Muscle of leg (tissue), 11 donors: ENCODE measurements around the gene HIVEP3. TPM values are rescaled to one million over a fixed set of nuclear protein-coding genes. Genes with fewer than 3 reads are reported as not detected.
A peak's percentile ranks its signal among the peaks of the same experiment; 100 is the strongest.

Source experiments
- DNase-seq: peaks from one replicate; pipeline ENCODE4 v3.0.0; 2013
- H3K27ac ChIP-seq: one replicate; pipeline ENCODE4 v1.5.1; 2013; ENCODE audit warnings: mild to moderate bottlenecking, low read length, control low read depth
- H3K27me3 ChIP-seq: one replicate; pipeline ENCODE4 v1.6.1; 2013; ENCODE audit warnings: low read length; ENCODE audit not compliant: control insufficient read depth, insufficient read depth
- H3K36me3 ChIP-seq: one replicate; pipeline ENCODE4 v1.6.1; 2013; ENCODE audit warnings: low read length; ENCODE audit not compliant: control insufficient read depth, insufficient read depth
- H3K4me1 ChIP-seq: one replicate; pipeline ENCODE4 v1.6.1; 2013; ENCODE audit warnings: low read length; ENCODE audit not compliant: control insufficient read depth, insufficient read depth
- H3K4me3 ChIP-seq: one replicate; pipeline ENCODE4 v1.5.1; 2013; ENCODE audit warnings: low read length, control low read depth
- H3K9me3 ChIP-seq: replicated peaks from 2 replicates; pipeline ENCODE4 v1.6.1; 2013; ENCODE audit warnings: low read depth, low read length; ENCODE audit not compliant: control insufficient read depth
- WGBS: methylation state at CpG from one replicate; pipeline ENCODE4 v1.1.5; 2013; ENCODE audit warnings: missing lambda C conversion rate; ENCODE audit not compliant: insufficient coverage; 5-methylcytosine and 5-hydroxymethylcytosine counted together
- polyA plus RNA-seq, 8 donors: library from polyadenylated mRNA; unstranded; fragments of 120-200 nt; gene quantifications; one replicate each; pipeline versions ENCODE4 v1.2.1 to v1.2.3, GENCODE V29; 2013; ENCODE audit warnings: inconsistent platforms in 1 of 8, low replicate concordance in 1 of 8; ENCODE audit not compliant: insufficient read length in 8 of 8, insufficient read depth in 1 of 8
- total RNA-seq: library from RNA; stranded (reverse); fragments of 120-200 nt; gene quantifications from one replicate; pipeline ENCODE4 v1.2.4, GENCODE V29; 2013

The HIVEP3 gene
- total and polyA plus RNA-seq, 9 donors = 0.93 to 3.7 (median 2.7) TPM

DNA sequence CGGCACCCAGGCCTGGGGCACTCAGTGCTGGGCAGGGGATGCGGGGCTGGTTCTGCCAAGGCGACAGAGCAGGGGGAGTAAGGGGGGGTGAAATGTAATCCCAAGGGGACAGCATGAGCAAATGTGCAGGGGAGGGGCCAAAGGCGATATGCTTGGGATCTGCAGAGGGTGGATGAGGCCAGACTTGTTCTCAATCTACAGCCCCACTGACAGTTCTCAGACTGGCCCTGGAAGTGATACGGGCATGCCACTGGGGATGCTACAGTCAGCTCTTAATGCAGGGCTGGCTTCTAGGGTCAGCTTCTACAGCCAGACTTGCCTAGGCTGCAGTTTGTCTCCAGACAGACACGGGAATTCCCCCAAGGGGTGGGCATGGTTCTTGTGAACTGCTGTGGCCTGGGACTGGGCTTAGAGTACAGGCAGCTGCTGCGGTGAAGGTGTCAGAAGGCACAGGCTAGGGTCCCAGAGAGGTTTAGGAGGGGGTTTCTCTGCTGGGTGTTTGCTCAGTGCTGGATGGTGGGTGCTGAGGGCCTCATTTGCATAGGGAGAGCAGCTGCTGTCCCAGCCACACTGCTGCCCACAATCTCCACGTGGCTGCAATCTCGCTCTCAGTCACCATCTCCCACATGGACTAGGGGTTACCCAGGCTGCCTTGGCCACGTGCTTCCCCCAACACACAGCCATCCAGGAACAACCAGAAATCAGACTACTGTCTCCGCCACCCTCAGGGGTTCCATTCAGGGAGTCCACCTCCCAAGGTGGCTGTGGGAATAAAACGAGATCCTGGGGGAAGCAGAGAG lies 190.1 kb downstream of the HIVEP3 start:
- Histone ChIP-seq H3K27ac (no peak overlapping the region), H3K4me3 (no peak overlapping the region), H3K36me3 (no peaks in the 10 kb centered on the region), H3K4me1 (peaks cover 54% of the 10 kb centered on the region), H3K27me3 (no peaks in the 10 kb centered on the region), H3K9me3 (peaks cover 6% of the 10 kb centered on the region)
- 69% methylated on average over 7 of the region's 12 CpGs for WGBS
- DNase-seq = peak; percentile 51

GRCh38 chr1:41727749-41728115 lies 191.0 kb downstream of the HIVEP3 start:
- WGBS = 90% methylated on average over 4 of the region's 4 CpGs
- DNase-seq = no peak
- Histone ChIP-seq H3K4me1 (peaks cover 54% of the 10 kb centered on the region), H3K36me3 (no peaks in the 10 kb centered on the region), H3K27ac (peak overlapping the region; percentile 62), H3K27me3 (no peaks in the 10 kb centered on the region), H3K4me3 (no peak overlapping the region), H3K9me3 (peaks cover 6% of the 10 kb centered on the region)

DNA sequence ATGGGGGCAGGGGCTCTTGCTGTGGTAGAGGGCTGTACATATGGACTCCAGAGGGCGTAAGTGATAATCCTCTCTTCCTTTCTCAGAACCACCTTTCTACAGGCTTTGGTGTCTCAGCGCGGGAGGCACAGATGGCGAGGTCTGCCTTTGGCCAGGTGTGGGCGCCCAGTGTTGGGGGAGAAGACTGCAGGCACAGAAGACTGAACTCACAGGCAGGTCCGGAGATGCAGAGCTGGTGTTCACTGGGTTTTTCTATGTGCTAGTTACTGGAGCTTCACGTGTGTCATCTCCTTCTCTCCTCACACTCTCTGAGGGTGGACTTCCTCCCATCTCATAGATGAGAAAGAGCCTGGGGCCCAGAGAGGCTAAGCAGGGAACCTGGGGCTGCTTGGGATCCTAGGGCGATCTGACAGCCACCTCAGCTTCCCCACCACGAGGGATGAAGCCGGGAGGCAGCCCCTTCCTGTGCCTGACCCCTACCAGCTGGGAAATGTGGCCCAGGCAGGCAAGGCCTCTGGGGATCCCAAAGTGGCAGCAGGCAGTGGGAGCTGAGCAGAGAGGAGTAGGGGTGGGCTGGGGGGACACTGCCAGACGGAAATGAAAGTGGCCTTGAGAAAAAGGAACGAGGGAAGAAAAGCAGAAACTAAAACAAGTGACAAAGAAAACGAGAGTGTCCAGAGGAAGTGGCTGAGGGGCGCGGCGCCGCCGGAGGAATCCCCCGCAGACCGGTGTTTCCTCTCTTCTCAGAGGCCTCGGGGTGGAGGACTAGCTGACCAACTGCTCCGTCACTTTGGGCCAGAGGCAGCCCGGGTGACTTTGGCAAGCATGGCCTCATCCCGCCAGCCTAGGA lies 191.6 kb downstream of the HIVEP3 start:
- H3K4me3 ChIP-seq = no peak overlapping the region
- H3K36me3 ChIP-seq = no peaks in the 10 kb centered on the region
- H3K4me1 ChIP-seq = peaks cover 54% of the 10 kb centered on the region
- 42% methylated on average over 13 of the region's 24 CpGs for WGBS
- peak; percentile 71 for DNase-seq
- no peaks in the 10 kb centered on the region for H3K27me3 ChIP-seq
- peaks cover 6% of the 10 kb centered on the region for H3K9me3 ChIP-seq
- H3K27ac ChIP-seq = peak overlapping the region; percentile 62

- DNase-seq = no peak
- H3K27me3 ChIP-seq = no peaks in the 10 kb centered on the region
- 79% methylated on average over 3 of the region's 4 CpGs for WGBS
- peaks cover 54% of the 10 kb centered on the region for H3K4me1 ChIP-seq
- no peak overlapping the region for H3K27ac ChIP-seq
- H3K4me3 ChIP-seq = no peak overlapping the region
- H3K9me3 ChIP-seq = peaks cover under 1% of the 10 kb centered on the region
- H3K36me3 ChIP-seq = no peaks in the 10 kb centered on the region
These were observed 192.4 kb downstream of the HIVEP3 start for GRCh38 chr1:41726292-41726691.

DNA sequence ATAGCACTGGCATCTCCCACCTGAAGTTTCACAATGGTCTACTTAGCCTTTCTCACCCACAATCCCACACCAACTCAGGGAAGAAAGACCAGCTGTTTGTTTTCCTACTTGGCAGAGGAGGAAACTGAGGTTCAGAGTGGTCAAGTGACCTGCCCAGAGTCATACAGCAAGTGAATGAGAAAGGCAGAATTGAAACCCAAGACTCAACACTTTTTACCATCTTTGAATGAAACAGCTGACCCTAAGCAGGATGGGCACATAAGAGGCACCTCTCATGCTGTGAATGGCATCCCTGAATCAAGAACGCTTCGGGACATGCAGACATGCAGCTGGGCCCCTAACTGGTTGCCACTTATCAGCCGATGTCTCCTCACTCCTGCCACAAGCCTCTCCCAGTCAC lies 193.8 kb downstream of the HIVEP3 start:
- 100% methylated on average over 2 of the region's 3 CpGs for WGBS
- Histone ChIP-seq H3K27me3 (no peaks in the 10 kb centered on the region), H3K4me1 (peaks cover 44% of the 10 kb centered on the region), H3K4me3 (no peak overlapping the region), H3K9me3 (no peaks in the 10 kb centered on the region), H3K36me3 (no peaks in the 10 kb centered on the region), H3K27ac (no peak overlapping the region)
- DNase-seq = no peak

DNA sequence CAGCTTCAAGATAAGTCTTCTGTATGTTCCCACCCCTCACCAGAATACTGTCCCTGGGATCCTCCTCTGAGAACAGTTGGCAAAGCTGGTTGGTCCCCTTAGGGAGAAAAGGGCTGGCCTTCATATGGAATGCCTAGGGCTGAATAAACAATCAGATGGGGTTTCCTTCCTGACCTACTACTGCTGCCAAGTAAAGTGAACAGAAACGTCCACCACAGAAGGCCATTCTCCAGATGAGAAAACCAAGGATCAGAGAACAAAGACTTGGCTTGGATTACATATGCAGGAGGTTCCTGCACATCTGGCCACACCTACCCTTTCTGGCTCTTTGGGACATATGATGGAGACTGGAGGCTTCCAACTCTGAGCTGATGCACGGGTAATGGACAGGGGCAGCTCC lies 194.5 kb downstream of the HIVEP3 start:
- Histone ChIP-seq H3K9me3 (no peaks in the 10 kb centered on the region), H3K4me1 (peaks cover 42% of the 10 kb centered on the region), H3K36me3 (no peaks in the 10 kb centered on the region), H3K27me3 (no peaks in the 10 kb centered on the region), H3K4me3 (no peak overlapping the region), H3K27ac (no peak overlapping the region)
- 33% methylated on average over 1 of the region's 2 CpGs for WGBS
- DNase-seq = no peak

DNA sequence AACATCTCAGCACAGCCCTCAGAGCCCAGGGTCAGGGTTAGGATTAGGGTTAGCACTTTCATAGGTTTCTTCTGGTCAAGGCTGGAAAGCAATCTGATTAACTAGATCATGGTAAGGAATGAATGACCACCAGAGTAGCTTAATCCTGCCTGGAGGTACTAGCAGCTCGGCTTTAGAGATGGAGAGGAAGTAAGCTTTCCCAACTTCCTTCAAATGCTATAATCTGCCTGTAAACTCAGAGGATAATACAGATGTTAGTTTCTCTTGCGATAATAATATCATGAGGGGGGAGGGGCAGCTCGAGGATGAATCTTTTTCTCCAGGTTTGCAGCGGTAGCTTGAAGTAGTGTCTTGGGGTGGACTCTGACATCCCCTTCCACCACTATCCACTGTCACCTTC lies 194.9 kb downstream of the HIVEP3 start:
- H3K4me3 ChIP-seq = no peak overlapping the region
- H3K9me3 ChIP-seq = no peaks in the 10 kb centered on the region
- no CpG with 5 or more reads among the region's 4 CpGs for WGBS
- DNase-seq = no peak
- peaks cover 38% of the 10 kb centered on the region for H3K4me1 ChIP-seq
- no peaks in the 10 kb centered on the region for H3K36me3 ChIP-seq
- no peaks in the 10 kb centered on the region for H3K27me3 ChIP-seq
- H3K27ac ChIP-seq = no peak overlapping the region

- H3K4me3 ChIP-seq = no peak overlapping the region
- no peaks in the 10 kb centered on the region for H3K9me3 ChIP-seq
- WGBS = 40% methylated on average over 1 of the region's 1 CpG
These were observed 196.5 kb downstream of the HIVEP3 start for GRCh38 chr1:41722184-41722583.

DNA sequence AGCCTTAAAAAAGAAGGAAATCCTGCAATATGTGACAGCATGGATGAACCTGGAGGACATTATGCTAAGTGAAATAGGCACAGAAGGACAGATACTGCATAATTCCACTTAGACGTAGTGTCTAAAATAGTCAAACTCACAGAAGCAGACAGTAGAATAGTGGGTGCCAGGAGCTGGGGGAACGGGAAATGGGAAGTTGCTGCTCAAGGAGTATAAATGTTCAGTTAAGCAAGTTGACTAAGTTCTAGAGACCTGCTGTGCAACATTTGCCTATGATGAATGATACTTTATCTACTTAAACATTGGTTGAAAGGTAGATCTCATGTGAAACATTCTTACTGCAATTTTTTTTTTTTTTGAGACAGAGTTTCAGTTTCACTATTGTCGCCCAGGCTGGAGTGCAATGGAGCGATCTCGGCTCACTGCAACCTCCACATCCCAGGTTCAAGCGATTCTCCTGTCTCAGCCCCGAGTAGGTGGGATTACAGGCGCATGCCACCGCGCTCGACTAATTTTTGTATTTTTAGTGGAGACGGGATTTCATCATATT lies 197.8 kb downstream of the HIVEP3 start:
- no peak for DNase-seq
- no peak overlapping the region for H3K4me3 ChIP-seq

More at GRCh38 chr1:41722184-41722583, 196.5 kb downstream of the HIVEP3 start:
- peaks cover 23% of the 10 kb centered on the region for H3K4me1 ChIP-seq
- H3K36me3 ChIP-seq = no peaks in the 10 kb centered on the region
- DNase-seq = no peak
- no peak overlapping the region for H3K27ac ChIP-seq
- no peaks in the 10 kb centered on the region for H3K27me3 ChIP-seq

GRCh38 chr1:41719590-41719989 lies 199.1 kb downstream of the HIVEP3 start:
- 63% methylated on average over 4 of the region's 5 CpGs for WGBS
- H3K4me3 ChIP-seq = no peak overlapping the region
- H3K36me3 ChIP-seq = no peaks in the 10 kb centered on the region
- H3K9me3 ChIP-seq = no peaks in the 10 kb centered on the region
- DNase-seq = no peak
- H3K27me3 ChIP-seq = no peaks in the 10 kb centered on the region
- H3K4me1 ChIP-seq = peaks cover 20% of the 10 kb centered on the region
- H3K27ac ChIP-seq = no peak overlapping the region

More for the DNA sequence above, 197.8 kb downstream of the HIVEP3 start:
- Histone ChIP-seq H3K4me1 (peaks cover 13% of the 10 kb centered on the region), H3K27me3 (no peaks in the 10 kb centered on the region), H3K9me3 (no peaks in the 10 kb centered on the region), H3K36me3 (no peaks in the 10 kb centered on the region), H3K27ac (no peak overlapping the region)
- 95% methylated on average over 2 of the region's 12 CpGs for WGBS
